NOMO-1 treated with dmso at 0.1 percent for 144 hours (cell line): ENCODE data around the gene MYO19.

ENCODE experiments used
- DNase-seq: peaks from one replicate; lab custom pipeline; 2025; ENCODE audit not compliant: unreplicated experiment; lab: John Stamatoyannopoulos, UW

The MYO19 gene

GRCh38 chr17:36534840-36535668, at the start of gene MYO19, which contains the start of gene PIGW:
TSS of gene MYO19 (minus strand) at chr17:36534868. CDS start at chr17:36532538, 2,330 bp downstream.
TSS of gene PIGW (plus strand) at chr17:36534987. CDS start at chr17:36537102, 2,115 bp downstream.
- peak; percentile 88 for DNase-seq

GRCh38 chr17:36583787-36584186, 49.1 kb upstream of the MYO19 start:
- DNase-seq: no peak

DNA sequence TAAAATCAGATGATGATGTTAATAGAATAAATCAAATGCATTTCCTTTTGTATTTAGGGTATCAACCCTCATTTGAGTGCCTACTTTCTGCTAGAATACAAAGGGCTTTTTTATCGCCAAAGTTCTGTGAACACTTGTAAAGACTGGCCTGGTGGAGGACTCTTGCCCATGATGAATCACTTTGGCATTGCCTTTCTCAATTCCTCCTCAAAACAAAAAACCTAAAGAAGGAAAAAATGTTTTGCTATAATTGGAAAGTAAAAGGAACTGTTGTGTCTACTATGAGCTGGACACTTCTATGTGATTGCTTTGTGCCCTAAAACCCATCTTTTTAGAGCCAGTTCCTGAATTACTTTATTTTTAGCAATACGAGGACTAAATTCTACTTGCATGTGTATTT, 44.0 kb upstream of the MYO19 start:
- DNase-seq: no peak

GRCh38 chr17:36576793-36577192, 42.1 kb upstream of the MYO19 start:
- no peak for DNase-seq

DNA sequence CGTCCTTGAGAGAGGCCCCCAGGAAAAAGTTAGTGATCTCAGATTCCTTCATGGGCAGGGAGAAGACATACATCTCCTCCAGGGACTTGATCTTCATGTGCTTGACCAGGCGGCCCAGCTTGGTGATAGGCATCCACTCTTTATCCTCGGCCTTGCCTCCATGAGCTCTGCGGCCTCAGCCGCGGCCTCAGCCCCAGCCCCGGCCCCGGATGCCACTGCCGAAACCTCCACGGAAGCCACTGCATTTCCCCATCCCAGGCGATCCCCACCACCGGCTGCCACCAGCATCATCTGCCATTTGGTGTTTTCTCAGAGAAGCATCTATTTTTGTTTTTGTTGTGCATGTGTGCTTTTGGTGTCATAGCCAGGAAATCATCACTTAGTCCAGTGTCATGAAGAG, 40.4 kb upstream of the MYO19 start:
- DNase-seq: no peak

DNA sequence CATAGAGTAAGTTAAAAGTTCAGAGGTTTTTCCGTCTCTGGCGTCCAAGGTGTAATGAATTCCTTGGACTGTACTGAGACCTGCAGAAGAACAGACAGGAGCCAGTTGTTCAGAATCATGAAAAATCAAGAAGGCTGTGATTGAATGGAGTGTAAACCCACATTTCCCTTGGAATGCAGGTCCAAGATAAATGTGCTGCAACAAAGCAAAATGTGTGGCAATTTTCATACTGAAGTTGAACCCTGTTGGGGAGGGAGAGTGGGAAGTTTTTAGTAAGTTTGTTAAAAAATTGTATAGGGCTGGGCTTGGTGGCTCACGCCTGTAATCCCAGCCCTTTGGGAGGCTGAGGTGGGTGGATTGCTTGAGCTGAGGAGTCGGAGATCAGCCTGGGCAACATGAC, 31.4 kb upstream of the MYO19 start:
- no peak for DNase-seq

DNA sequence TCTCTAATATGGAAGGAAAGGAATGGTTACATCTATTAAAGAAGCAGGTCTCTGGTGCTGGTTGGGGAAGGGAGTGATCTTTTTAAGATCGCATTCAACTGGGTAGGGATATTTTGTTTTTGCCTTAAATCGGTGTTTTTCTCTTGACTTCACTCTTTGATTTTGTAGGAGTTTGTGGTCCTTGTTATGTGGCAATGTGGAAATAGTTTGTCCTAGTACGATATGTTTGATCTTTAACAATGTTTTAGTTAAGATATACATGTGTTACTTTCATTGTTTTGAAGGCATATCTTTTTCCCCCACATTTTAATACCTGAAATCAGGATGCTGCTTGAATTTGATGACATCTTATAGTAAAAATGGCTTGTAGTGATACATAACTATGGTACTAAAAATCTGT, 18.8 kb upstream of the MYO19 start:
- DNase-seq: no peak

- peak; percentile 6 for DNase-seq
Measured at GRCh38 chr17:36550491-36551417, 16.1 kb upstream of the MYO19 start.

GRCh38 chr17:36547776-36548175, 13.1 kb upstream of the MYO19 start:
- no peak for DNase-seq

DNA sequence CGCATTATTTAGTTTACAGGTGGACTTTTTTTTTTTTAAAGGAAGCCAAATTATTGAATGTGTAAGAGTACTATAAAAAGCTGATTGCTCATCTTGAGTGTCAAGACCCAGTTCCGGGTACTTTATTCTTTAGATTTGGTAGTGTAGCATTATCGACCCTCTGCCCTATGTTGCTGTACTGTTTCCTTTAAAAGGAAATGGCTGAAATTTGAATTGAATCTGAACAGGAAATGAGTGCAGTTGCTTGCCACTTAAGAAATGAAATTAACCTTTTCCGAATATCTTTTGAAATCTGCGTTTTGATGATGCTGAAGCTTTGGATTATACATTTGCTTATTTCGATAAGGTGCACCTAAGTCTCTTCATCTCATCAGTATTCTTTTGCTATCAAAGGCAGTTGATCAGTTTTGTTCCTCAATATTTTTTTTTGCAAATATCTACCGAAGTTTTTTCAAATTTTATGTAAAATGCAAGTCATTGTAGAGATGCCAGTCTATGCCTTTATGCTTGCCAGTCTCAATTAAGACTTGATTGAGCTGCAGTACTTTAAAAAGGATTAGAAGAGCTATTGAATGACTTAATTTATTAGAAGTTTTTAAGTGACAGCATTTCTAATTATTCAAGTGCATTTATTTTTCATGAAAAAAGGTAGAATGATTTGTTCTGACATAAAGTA, 11.9 kb upstream of the MYO19 start:
- DNase-seq: no peak

GRCh38 chr17:36545465-36546417, 11.1 kb upstream of the MYO19 start:
- DNase-seq: peak; percentile 93

DNA sequence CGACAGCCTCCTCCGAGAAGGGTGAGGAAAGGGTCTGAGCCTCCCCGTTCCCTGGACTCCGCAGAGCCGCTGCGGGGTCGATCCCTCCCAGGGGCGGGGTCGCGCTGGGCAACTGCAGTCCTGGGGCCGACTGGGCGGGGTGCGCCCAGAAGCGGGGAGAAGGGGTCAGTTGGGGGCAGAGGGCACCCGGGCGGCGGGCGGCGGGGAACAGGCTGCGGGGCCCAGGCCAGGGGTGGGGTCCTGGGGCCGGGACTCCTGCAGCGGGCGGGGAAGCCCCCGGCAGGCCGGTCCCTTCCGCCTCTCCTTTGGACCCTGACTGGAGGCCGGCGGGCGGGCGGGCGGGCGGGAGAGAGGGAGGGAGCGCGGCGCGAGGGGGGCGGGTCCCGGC, 10.4 kb upstream of the MYO19 start:
- DNase-seq: no peak

- DNase-seq: peak; percentile 85
Measured at GRCh38 chr17:36544307-36545076, 9.8 kb upstream of the MYO19 start, which contains the start of gene GGNBP2. TSS of gene GGNBP2 (plus strand) at chr17:36544919. CDS start at chr17:36545725, 806 bp downstream.

GRCh38 chr17:36544044-36544306, 9.3 kb upstream of the MYO19 start:
- peak; percentile 52 for DNase-seq

DNA sequence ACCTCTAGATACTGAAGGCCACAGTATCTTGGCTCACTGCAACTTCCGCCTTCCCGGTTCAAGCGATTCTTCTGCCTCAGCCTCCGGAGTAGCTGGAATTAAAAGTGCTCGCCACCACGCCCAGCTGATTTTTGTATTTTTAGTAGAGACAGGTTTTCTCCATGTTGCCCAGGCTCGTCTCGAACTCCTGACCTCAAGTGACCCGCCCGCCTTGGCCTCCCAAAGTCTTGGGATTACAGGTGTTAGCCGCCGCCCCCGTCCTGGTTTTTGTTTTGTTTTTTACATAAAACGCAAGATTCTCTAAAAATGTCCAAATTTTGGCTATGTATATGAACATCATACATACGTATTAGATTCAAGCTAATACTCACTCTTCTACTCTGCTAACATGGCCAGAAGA, 8.1 kb upstream of the MYO19 start:
- no peak for DNase-seq

GRCh38 chr17:36540696-36541095, 6.0 kb upstream of the MYO19 start:
- no peak for DNase-seq

GRCh38 chr17:36535669-36536081, 1.0 kb upstream of the MYO19 start:
- DNase-seq: no peak

- peak; percentile 72 for DNase-seq
Measured at GRCh38 chr17:36533935-36534839, 481 bp downstream of the MYO19 start.
